HEK293 (cell line): ENCODE data around the gene C1orf21.

Source experiments
- CTCF ChIA-PET: fragments of 350-600 bp; formaldehyde crosslinking; extraction: SDS; loops from one replicate; lab custom pipeline; 2021; ENCODE audit warnings: antibody characterized with exemption; lab: Yijun Ruan, JAX
- POLR2A ChIA-PET: fragments of 300-600 bp; formaldehyde crosslinking; extraction: SDS; loops from one replicate; lab custom pipeline; 2020; ENCODE audit warnings: antibody characterized with exemption, inconsistent platforms; lab: Yijun Ruan, JAX
- H3K27ac ChIP-seq: fragments of 200-500 bp; sonication (Bioruptor generic); 2 replicates; pipeline ENCODE4 v1.5.1; 2014; ENCODE audit warnings: low read depth, low read length, control low read depth, inconsistent platforms; ENCODE audit errors: extremely low read depth
- H3K36me3 ChIP-seq, 2 experiments: fragments of 200-500 bp in 1 of 2; sonication (Bioruptor generic) in 1 of 2; 1 replicate in 1 of 2; 2 replicates in 1 of 2; pipeline ENCODE4 v1.5.1; 2014 to 2017; ENCODE audit warnings: inconsistent platforms in 2 of 2, low read length in 2 of 2; ENCODE audit not compliant: control insufficient read depth in 2 of 2, insufficient read depth in 1 of 2
- H3K4me1 ChIP-seq: fragments of 200-500 bp; sonication (Bioruptor generic); 2 replicates; pipeline ENCODE4 v1.5.1; 2014; ENCODE audit warnings: mild to moderate bottlenecking, low read length, inconsistent platforms; ENCODE audit not compliant: control insufficient read depth, insufficient read depth
- H3K4me3 ChIP-seq: 2 replicates; pipeline ENCODE4 v1.5.1; 2011; ENCODE audit warnings: low read depth, mild to moderate bottlenecking, control low read depth, low read length, moderate library complexity
- H3K9me3 ChIP-seq: fragments of 200-500 bp; sonication (Bioruptor generic); 2 replicates; pipeline ENCODE4 v1.5.1; 2014; ENCODE audit warnings: low read depth, low read length, inconsistent platforms; ENCODE audit not compliant: control insufficient read depth, insufficient read depth
- GLIS1 ChIP-seq: fragments of 450-650 bp; formaldehyde crosslinking; IDR thresholded peaks from 2 replicates; pipeline ENCODE4 v1.5.1; 2016; ENCODE audit warnings: missing biosample characterization, missing genetic modification characterization
- PRDM1 ChIP-seq: fragments of 450-650 bp; formaldehyde crosslinking; IDR thresholded peaks from 2 replicates; pipeline ENCODE4; 2016; ENCODE audit warnings: missing biosample characterization, missing genetic modification characterization
- SCRT2 ChIP-seq: fragments of 450-650 bp; formaldehyde crosslinking; IDR thresholded peaks from 2 replicates; pipeline ENCODE4 v1.5.1; 2016; ENCODE audit warnings: missing biosample characterization, missing genetic modification characterization
- ZFHX2 ChIP-seq: fragments of 450-650 bp; formaldehyde crosslinking; conservative IDR thresholded peaks from 2 replicates; pipeline ENCODE4 v1.5.1; 2016; ENCODE audit warnings: missing biosample characterization, missing genetic modification characterization
- ZNF138 ChIP-seq: fragments of 450-650 bp; formaldehyde crosslinking; IDR thresholded peaks from 2 replicates; pipeline ENCODE4 v1.5.1; 2016; ENCODE audit warnings: missing biosample characterization, missing genetic modification characterization, borderline replicate concordance
- ZNF155 ChIP-seq: fragments of 450-650 bp; formaldehyde crosslinking; IDR thresholded peaks from 2 replicates; pipeline ENCODE4 v1.5.1; 2016; ENCODE audit warnings: missing biosample characterization, missing genetic modification characterization
- ZNF24 ChIP-seq: fragments of 450-650 bp; formaldehyde crosslinking; IDR thresholded peaks from 2 replicates; pipeline ENCODE4 v1.5.1; 2016; ENCODE audit warnings: missing biosample characterization, missing genetic modification characterization
- ZNF335 ChIP-seq: fragments of 450-650 bp; formaldehyde crosslinking; conservative IDR thresholded peaks from 2 replicates; pipeline ENCODE4 v1.5.1; 2016; ENCODE audit warnings: missing biosample characterization, missing genetic modification characterization
- ZNF341 ChIP-seq: fragments of 450-650 bp; formaldehyde crosslinking; IDR thresholded peaks from 2 replicates; pipeline ENCODE4; 2016; ENCODE audit warnings: low read depth, missing biosample characterization, missing genetic modification characterization
- ZNF354C ChIP-seq: fragments of 450-650 bp; formaldehyde crosslinking; IDR thresholded peaks from 2 replicates; pipeline ENCODE4 v1.5.1; 2016; ENCODE audit warnings: missing biosample characterization, missing genetic modification characterization, low read depth, borderline replicate concordance
- ZNF473 ChIP-seq: fragments of 450-650 bp; formaldehyde crosslinking; IDR thresholded peaks from 2 replicates; pipeline ENCODE4 v1.5.1; 2017; ENCODE audit warnings: missing biosample characterization, missing genetic modification characterization
- ZNF549 ChIP-seq: fragments of 450-650 bp; IDR thresholded peaks from 2 replicates; pipeline ENCODE4 v1.5.1; 2018; ENCODE audit warnings: missing biosample characterization, missing genetic modification characterization, mild to moderate bottlenecking, inconsistent platforms, moderate library complexity
- ZNF571 ChIP-seq: fragments of 450-650 bp; formaldehyde crosslinking; IDR thresholded peaks from 2 replicates; pipeline ENCODE4 v1.5.0; 2017; ENCODE audit warnings: missing biosample characterization, missing genetic modification characterization
- ZNF623 ChIP-seq: fragments of 450-650 bp; formaldehyde crosslinking; IDR thresholded peaks from 2 replicates; pipeline ENCODE4 v1.5.1; 2016; ENCODE audit warnings: missing biosample characterization, missing genetic modification characterization
- ZNF629 ChIP-seq: fragments of 450-650 bp; formaldehyde crosslinking; IDR thresholded peaks from 2 replicates; pipeline ENCODE4 v1.5.1; 2017; ENCODE audit warnings: missing biosample characterization, missing genetic modification characterization
- ZNF654 ChIP-seq: fragments of 450-650 bp; formaldehyde crosslinking; IDR thresholded peaks from 2 replicates; pipeline ENCODE4 v1.5.1; 2016; ENCODE audit warnings: low read depth, missing biosample characterization, missing genetic modification characterization
- ZNF677 ChIP-seq: fragments of 450-650 bp; IDR thresholded peaks from 2 replicates; pipeline ENCODE4 v1.5.0; 2018; ENCODE audit warnings: missing biosample characterization, mild to moderate bottlenecking, missing genetic modification characterization, moderate library complexity
- ZNF707 ChIP-seq: fragments of 450-650 bp; formaldehyde crosslinking; IDR thresholded peaks from 2 replicates; pipeline ENCODE4 v1.5.1; 2016; ENCODE audit warnings: missing biosample characterization, missing genetic modification characterization
- TF ChIP-seq, protein P1 (sequence below): fragments of 450-650 bp; formaldehyde crosslinking; IDR thresholded peaks from 2 replicates; pipeline ENCODE4 v1.5.1; 2016; ENCODE audit warnings: missing biosample characterization, missing genetic modification characterization, low read depth
- TF ChIP-seq, protein P2 (sequence below): fragments of 450-650 bp; formaldehyde crosslinking; IDR thresholded peaks from 2 replicates; pipeline ENCODE4 v1.5.1; 2016; ENCODE audit warnings: missing biosample characterization, missing genetic modification characterization
- TF ChIP-seq, protein P3 (sequence below): fragments of 450-650 bp; formaldehyde crosslinking; IDR thresholded peaks from 2 replicates; pipeline ENCODE4 v1.5.1; 2016; ENCODE audit warnings: missing biosample characterization, missing genetic modification characterization
- TF ChIP-seq, protein P4 (sequence below): fragments of 450-650 bp; formaldehyde crosslinking; IDR thresholded peaks from 2 replicates; pipeline ENCODE4 v1.5.1; 2017; ENCODE audit warnings: missing biosample characterization, missing genetic modification characterization

The C1orf21 gene

DNA sequence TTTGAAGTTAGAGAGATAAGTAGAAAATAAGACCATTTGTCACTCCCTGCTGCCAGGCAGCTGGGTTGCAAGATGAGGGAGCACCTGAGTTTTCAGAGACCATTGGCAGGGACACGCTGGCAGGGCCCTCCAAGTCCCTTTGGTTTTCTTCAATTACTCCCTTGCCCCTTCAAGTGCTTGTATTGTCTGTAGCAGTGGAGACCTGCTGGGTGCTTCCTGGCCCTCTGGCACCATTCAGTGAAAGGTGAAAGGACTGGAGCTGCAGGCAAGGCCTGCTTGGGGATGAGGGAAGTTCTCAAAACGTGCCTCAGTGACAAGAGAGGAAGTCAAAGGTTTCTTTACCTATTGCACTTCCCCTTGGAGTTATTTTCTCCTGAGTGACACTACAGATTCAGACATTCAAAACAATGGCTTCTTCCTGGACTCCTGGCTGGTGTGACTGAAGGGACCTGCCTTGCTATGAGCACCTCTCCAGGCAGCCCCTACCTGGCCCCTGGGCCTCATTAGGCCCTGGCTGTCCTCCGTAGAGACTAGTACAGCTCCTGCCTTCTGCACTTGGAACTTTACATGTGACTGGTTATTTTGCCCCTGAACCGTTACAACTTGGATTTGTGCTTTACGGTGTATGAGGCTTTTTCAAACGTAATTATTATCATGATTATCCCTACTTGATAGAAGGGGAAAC, 100.1 kb downstream of the C1orf21 start (continued):
- TF ChIP-seq, protein P1, sequence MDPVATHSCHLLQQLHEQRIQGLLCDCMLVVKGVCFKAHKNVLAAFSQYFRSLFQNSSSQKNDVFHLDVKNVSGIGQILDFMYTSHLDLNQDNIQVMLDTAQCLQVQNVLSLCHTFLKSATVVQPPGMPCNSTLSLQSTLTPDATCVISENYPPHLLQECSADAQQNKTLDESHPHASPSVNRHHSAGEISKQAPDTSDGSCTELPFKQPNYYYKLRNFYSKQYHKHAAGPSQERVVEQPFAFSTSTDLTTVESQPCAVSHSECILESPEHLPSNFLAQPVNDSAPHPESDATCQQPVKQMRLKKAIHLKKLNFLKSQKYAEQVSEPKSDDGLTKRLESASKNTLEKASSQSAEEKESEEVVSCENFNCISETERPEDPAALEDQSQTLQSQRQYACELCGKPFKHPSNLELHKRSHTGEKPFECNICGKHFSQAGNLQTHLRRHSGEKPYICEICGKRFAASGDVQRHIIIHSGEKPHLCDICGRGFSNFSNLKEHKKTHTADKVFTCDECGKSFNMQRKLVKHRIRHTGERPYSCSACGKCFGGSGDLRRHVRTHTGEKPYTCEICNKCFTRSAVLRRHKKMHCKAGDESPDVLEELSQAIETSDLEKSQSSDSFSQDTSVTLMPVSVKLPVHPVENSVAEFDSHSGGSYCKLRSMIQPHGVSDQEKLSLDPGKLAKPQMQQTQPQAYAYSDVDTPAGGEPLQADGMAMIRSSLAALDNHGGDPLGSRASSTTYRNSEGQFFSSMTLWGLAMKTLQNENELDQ (tag by site-specific recombination), result no peak
- no peak for TF ChIP-seq ZNF677 (tag by site-specific recombination)
- TF ChIP-seq GLIS1 (tag by site-specific recombination), result no peak
- TF ChIP-seq PRDM1 (tag by site-specific recombination), result no peak
- no peak for TF ChIP-seq ZNF24 (tag by site-specific recombination)
- no peak for TF ChIP-seq ZNF138 (tag by site-specific recombination)
- TF ChIP-seq, protein P2, sequence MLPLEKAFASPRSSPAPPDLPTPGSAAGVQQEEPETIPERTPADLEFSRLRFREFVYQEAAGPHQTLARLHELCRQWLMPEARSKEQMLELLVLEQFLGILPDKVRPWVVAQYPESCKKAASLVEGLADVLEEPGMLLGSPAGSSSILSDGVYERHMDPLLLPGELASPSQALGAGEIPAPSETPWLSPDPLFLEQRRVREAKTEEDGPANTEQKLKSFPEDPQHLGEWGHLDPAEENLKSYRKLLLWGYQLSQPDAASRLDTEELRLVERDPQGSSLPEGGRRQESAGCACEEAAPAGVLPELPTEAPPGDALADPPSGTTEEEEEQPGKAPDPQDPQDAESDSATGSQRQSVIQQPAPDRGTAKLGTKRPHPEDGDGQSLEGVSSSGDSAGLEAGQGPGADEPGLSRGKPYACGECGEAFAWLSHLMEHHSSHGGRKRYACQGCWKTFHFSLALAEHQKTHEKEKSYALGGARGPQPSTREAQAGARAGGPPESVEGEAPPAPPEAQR (tag by site-specific recombination), result no peak
- no peak for TF ChIP-seq ZFHX2 (tag by site-specific recombination)
- no peak for TF ChIP-seq ZNF155 (tag by site-specific recombination)
- TF ChIP-seq, all 188 proteins: peak for 0

DNA sequence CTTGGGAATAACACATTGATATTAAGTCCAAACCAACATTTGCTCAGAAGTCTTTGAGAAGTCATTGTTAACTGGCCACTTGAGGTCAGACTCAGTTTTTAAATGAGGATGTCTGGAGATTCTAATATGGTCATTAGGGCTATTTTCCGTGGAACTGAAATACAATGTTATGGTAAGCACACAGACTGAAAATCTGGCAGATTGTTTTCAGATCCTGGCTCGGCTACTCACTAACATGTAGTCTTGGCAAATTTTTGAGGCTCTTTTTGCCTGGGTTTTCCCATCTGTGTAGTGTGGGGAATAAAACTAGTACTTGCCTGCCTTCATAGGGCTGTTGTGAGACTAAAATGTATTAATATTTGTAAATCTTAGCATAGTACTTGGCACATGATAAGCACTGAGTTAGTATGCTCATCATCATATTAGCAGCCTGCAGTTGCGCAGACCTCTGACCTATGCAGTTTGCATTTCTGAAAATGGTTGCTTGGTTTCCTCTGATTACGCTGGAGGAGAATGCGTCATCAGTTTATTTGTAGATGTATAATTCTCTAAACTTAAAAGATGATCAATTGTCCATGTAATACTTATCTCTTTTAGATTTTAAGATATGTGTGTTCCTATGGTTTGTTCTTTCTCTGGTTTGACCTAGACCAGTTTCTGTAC, 100.8 kb downstream of the C1orf21 start:
- H3K4me3 ChIP-seq, result no peak overlapping the region
- ChIA-PET POLR2A (no interaction called here), CTCF (no interaction called here)
- peaks cover 28% of the 10 kb centered on the region for H3K4me1 ChIP-seq
- TF ChIP-seq ZNF571 (tag by site-specific recombination), result no peak
- TF ChIP-seq ZNF629 (tag by site-specific recombination), result no peak
- TF ChIP-seq ZNF341, result no peak
- TF ChIP-seq, protein P3, sequence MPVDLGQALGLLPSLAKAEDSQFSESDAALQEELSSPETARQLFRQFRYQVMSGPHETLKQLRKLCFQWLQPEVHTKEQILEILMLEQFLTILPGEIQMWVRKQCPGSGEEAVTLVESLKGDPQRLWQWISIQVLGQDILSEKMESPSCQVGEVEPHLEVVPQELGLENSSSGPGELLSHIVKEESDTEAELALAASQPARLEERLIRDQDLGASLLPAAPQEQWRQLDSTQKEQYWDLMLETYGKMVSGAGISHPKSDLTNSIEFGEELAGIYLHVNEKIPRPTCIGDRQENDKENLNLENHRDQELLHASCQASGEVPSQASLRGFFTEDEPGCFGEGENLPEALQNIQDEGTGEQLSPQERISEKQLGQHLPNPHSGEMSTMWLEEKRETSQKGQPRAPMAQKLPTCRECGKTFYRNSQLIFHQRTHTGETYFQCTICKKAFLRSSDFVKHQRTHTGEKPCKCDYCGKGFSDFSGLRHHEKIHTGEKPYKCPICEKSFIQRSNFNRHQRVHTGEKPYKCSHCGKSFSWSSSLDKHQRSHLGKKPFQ (tag by site-specific recombination), result no peak
- TF ChIP-seq ZNF473 (tag by site-specific recombination), result no peak
- no peak for TF ChIP-seq ZNF654 (tag by site-specific recombination)
- no peaks in the 10 kb centered on the region for H3K36me3 ChIP-seq
- H3K9me3 ChIP-seq, result no peaks in the 10 kb centered on the region
- no peak overlapping the region for H3K27ac ChIP-seq

DNA sequence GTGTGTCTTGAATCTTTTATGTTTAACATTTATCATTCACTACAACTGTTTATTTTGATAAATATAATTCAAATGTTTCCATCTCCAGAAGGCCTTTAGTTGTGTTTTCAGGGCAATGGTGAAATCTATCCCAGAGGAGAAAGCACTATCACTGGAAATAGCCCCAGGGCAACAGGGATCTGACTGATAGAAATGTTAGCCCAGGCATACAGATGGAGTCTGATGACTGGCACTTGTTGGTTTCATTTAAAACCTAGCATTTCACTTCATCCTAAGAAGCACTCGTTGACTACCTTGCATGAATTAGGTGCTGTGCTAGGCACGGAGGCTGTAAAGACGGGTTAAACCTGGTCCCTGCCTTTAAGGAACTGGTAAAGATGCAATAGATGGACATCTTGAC, 103.1 kb downstream of the C1orf21 start:
- peaks cover 28% of the 10 kb centered on the region for H3K4me1 ChIP-seq
- H3K27ac ChIP-seq, result no peak overlapping the region
- CTCF ChIA-PET, result no interaction called here
- H3K9me3 ChIP-seq, result no peaks in the 10 kb centered on the region
- H3K36me3 ChIP-seq, result no peaks in the 10 kb centered on the region
- no peak overlapping the region for H3K4me3 ChIP-seq
- POLR2A ChIA-PET, result no interaction called here
- no peak for TF ChIP-seq ZNF354C
- TF ChIP-seq ZNF335 (tag by site-specific recombination), result no peak
- no peak for TF ChIP-seq ZNF707 (tag by site-specific recombination)
- 0 out of 2 replicates have a peak, but pooled peaks have one; percentile 24 for TF ChIP-seq SCRT2 (tag by site-specific recombination)
- TF ChIP-seq, protein P4, sequence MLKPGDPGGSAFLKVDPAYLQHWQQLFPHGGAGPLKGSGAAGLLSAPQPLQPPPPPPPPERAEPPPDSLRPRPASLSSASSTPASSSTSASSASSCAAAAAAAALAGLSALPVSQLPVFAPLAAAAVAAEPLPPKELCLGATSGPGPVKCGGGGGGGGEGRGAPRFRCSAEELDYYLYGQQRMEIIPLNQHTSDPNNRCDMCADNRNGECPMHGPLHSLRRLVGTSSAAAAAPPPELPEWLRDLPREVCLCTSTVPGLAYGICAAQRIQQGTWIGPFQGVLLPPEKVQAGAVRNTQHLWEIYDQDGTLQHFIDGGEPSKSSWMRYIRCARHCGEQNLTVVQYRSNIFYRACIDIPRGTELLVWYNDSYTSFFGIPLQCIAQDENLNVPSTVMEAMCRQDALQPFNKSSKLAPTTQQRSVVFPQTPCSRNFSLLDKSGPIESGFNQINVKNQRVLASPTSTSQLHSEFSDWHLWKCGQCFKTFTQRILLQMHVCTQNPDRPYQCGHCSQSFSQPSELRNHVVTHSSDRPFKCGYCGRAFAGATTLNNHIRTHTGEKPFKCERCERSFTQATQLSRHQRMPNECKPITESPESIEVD (tag by site-specific recombination), result 0 out of 2 replicates have a peak, but pooled peaks have one; percentile 15
- no peak for TF ChIP-seq ZNF549 (tag by site-specific recombination)
- TF ChIP-seq ZNF623 (tag by site-specific recombination), result no peak
- no peak for TF ChIP-seq ZFHX2 (tag by site-specific recombination)
